WI38 (cell line): ENCODE results near the gene RSPH3.

ENCODE experiments used
- H3K4me3 ChIP-seq: 2 replicates; pipeline ENCODE4 v1.5.1; 2011; ENCODE audit warnings: low read depth, mild to moderate bottlenecking, control low read depth, low read length
- CTCF ChIP-seq: IDR thresholded peaks from 2 replicates; pipeline ENCODE4 v1.5.1; 2012; ENCODE audit warnings: low read depth, mild to moderate bottlenecking, control low read depth, low read length

Gene RSPH3

GRCh38 chr6:158999666-159000403 lies at the start of gene RSPH3:
TSS of gene RSPH3 (minus strand) at chr6:159000202. CDS start at chr6:158999550, 652 bp downstream.
- H3K4me3 ChIP-seq = peak within 1 kb of the TSS; percentile 79
- no peak for TF ChIP-seq CTCF

GRCh38 chr6:159047891-159048685 lies 48.1 kb upstream of the RSPH3 start:
- no peak for TF ChIP-seq CTCF

GRCh38 chr6:159045801-159046200 lies 45.8 kb upstream of the RSPH3 start:
- TF ChIP-seq CTCF = no peak
- no peak overlapping the region for H3K4me3 ChIP-seq

More at GRCh38 chr6:159047891-159048685, 48.1 kb upstream of the RSPH3 start:
- H3K4me3 ChIP-seq = no peak overlapping the region

- no peak within 1 kb of the TSS for H3K4me3 ChIP-seq
These were observed 45.1 kb upstream of the RSPH3 start, which contains the start of gene TAGAP for GRCh38 chr6:159044899-159045727. TSS of gene TAGAP (minus strand) at chr6:159044991. CDS start at chr6:159044146, 845 bp downstream.

GRCh38 chr6:159043947-159044346 lies 43.9 kb upstream of the RSPH3 start:
- TF ChIP-seq CTCF = no peak
- no peak overlapping the region for H3K4me3 ChIP-seq

More at GRCh38 chr6:159044899-159045727, 45.1 kb upstream of the RSPH3 start, which contains the start of gene TAGAP:
- TF ChIP-seq CTCF = no peak

GRCh38 chr6:159043251-159043650 lies 43.2 kb upstream of the RSPH3 start:
- no peak overlapping the region for H3K4me3 ChIP-seq

More at GRCh38 chr6:159043251-159043650, 43.2 kb upstream of the RSPH3 start:
- TF ChIP-seq CTCF = no peak
